ENCODE data around the gene CASP8AP2.
"Not testable (repeated sequence)": the region's sequence is repeated elsewhere in the genome, so short reads cannot be mapped to it uniquely, and the experiment has no call there.

Gene CASP8AP2

DNA sequence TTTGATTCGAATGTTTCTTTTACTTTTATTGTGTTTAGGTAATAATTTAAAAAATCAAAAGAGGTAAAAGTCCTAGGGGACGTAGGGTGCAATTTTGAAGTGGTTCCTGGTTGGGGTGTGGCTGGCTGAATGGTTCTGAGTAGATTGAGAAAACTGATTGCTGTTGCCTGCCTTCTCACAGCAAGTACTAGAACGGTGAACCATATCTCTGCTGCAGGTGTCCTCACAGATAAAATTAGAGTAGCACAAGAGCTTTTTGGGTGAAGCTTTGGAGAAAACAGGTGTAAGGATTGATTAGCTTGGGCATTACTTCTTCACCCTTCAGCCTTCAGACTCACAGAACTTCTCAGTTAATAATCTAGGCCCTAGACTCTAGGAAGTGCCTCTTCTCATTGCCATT is 44.8 kb downstream of the CASP8AP2 start:
- TF ChIP-seq, protein P1, sequence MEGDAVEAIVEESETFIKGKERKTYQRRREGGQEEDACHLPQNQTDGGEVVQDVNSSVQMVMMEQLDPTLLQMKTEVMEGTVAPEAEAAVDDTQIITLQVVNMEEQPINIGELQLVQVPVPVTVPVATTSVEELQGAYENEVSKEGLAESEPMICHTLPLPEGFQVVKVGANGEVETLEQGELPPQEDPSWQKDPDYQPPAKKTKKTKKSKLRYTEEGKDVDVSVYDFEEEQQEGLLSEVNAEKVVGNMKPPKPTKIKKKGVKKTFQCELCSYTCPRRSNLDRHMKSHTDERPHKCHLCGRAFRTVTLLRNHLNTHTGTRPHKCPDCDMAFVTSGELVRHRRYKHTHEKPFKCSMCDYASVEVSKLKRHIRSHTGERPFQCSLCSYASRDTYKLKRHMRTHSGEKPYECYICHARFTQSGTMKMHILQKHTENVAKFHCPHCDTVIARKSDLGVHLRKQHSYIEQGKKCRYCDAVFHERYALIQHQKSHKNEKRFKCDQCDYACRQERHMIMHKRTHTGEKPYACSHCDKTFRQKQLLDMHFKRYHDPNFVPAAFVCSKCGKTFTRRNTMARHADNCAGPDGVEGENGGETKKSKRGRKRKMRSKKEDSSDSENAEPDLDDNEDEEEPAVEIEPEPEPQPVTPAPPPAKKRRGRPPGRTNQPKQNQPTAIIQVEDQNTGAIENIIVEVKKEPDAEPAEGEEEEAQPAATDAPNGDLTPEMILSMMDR (conservative IDR thresholded peaks at IDR 0.05; ENCODE audit: control insufficient read depth, insufficient read depth, low read depth, low read length), result no peak
- DNase-seq (ENCODE audit: low read depth), result no peak
- no peak overlapping the region for H3K4me3 ChIP-seq (ENCODE audit: control insufficient read depth, low read depth, low read length)

DNA sequence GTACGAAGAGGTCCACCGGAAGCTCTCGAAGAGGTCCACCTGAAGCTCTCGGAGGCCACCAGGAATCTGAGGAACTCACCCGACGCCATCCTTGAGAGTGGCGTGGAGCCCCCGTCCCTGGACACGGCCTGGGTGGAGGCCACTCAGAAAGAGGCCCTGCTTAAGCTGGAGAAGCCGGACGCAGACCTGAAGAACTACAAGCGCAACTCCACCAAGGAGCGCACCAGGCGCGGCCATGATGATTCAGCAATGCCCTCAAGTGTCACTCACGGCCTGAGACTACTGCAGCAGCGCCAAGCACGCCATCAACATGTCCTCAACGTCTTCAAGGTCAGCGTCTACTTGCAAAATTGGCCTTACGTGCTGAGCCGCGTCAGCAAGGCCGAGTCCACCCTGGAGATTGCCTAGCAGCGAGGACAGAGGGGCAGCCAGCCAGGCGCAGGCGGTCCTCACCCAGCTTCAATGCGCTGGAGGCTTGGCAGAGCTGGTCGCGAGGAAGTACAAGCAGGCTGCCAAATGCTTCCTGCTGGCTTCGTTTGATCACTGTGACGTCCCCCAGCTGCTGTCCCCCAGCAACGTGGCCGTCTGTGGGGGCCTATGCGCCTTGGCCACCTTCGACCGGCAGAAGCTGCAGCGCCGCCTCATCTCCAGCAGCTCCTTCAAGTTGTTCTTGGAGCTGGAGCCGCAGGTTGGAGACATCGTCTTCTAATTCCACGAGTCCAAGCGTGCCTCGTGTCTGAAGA is 56.9 kb downstream of the CASP8AP2 start:
- TF ChIP-seq, protein P1 (conservative IDR thresholded peaks at IDR 0.05; ENCODE audit: control insufficient read depth, insufficient read depth, low read depth, low read length), result no peak
- DNase-seq (ENCODE audit: low read depth), result no peak
- no peak overlapping the region for H3K4me3 ChIP-seq (ENCODE audit: control insufficient read depth, low read depth, low read length)

DNA sequence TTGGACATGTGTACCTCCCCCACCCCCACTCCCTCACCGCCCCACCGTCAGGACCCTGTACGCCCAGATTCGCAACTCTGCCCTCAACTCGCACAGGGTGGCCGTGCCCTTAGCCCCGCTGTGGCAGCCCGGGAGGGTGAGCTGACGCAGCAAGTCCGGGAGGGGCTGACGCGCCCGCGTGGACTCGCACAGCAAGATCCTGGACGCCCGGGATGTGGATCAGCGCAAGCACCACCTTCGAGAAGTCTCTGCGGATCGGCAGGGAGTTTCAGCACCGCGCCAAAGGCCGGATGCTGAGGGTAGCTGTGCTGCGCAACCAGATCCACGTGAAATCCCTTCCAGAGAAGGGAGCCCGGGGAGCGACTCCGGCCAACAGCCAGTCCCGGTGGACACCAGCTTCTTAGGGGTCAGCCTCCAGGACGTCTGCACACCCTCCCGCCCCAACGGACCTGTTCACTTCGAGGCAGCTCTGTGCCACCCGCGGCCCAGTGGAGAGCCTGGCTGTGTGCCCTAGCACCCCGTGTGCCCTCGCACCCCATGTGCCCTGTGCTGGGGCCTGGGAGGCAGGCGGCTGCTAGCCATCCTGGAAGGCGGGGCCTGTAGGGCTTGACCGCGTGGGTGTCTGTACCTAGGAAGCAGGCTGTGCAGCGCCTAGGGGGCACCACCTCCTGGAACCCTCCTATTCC is 57.9 kb downstream of the CASP8AP2 start:
- DNase-seq (ENCODE audit: low read depth), result peak; percentile 6
- no peak overlapping the region for H3K4me3 ChIP-seq (ENCODE audit: control insufficient read depth, low read depth, low read length)
- TF ChIP-seq, protein P1 (conservative IDR thresholded peaks at IDR 0.05; ENCODE audit: control insufficient read depth, insufficient read depth, low read depth, low read length), result no peak

DNA sequence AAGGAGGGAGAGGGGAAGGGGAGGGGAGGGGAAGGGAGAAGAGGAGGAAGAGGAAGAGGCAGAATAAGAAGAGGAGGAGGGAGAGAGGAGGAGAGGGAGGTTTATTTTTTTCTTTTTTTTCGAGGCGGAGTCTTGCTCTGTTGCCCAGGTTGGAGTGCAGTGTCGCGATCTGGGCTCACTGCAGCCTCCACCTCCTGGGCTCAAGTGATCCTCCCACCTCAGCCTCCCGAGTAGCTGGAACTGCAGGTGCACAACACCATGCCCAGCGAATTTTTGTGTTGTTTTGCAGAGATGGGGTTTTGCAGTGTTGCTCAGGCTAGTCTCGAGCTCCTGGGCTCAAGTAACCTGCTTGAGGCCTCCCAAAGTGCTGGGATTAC is 58.4 kb downstream of the CASP8AP2 start:
- no peak for DNase-seq (ENCODE audit: low read depth)
- no peak overlapping the region for H3K4me3 ChIP-seq (ENCODE audit: control insufficient read depth, low read depth, low read length)
- TF ChIP-seq, protein P1 (conservative IDR thresholded peaks at IDR 0.05; ENCODE audit: control insufficient read depth, insufficient read depth, low read depth, low read length), result no peak

DNA sequence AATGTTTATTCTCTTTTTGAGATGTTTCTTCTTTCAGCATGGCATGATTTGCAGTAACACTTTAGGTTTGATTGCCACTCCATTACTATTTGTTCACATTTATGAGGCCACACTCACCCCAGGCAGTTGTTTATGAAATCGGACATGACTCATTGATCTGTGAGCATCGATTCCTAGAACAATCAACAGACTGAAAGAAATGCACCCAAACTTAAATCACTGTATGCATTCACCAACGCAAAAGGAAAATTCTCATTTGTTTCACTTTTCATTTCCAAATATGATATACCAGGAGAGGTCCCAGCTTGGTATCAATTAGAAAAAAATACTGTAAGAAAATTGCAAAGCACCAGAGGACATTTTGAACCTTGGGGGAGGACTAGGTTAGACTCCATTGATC is 59.2 kb downstream of the CASP8AP2 start:
- peak; percentile 15 for DNase-seq (ENCODE audit: low read depth)
- no peak overlapping the region for H3K4me3 ChIP-seq (ENCODE audit: control insufficient read depth, low read depth, low read length)
- TF ChIP-seq, protein P1 (conservative IDR thresholded peaks at IDR 0.05; ENCODE audit: control insufficient read depth, insufficient read depth, low read depth, low read length), result no peak

DNA sequence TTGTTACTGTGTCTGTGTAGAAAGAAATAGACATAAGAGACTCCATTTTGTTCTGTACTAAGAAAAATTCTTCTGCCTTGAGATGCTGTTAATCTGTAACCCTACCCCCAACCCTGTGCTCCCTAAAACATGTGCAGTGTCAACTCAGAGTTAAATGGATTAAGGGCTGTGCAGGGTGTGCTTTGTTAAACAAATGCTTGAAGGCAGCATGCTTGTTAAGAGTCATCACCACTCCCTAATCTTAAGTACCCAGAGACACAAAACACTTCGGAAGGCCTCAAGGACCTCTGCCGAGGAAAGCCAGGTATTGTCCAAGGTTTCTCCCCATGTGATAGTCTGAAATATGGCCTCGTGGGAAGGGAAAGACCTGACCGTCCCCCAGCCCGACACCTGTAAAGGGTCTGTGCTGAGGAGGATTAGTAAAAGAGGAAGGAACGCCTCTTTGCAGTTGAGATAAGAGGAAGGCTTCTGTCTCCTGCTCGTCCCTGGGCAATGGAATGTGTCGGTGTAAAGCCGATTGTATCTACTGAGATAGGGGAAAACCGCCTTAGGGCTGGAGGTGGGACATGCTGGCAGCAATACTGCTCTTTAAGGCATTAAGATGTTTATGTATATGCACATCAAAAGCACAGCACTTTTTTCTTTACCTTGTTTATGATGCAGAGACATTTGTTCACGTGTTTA is 61.3 kb downstream of the CASP8AP2 start:
- not testable (repeated sequence) for DNase-seq (ENCODE audit: low read depth); H3K4me3 ChIP-seq (ENCODE audit: control insufficient read depth, low read depth, low read length)

DNA sequence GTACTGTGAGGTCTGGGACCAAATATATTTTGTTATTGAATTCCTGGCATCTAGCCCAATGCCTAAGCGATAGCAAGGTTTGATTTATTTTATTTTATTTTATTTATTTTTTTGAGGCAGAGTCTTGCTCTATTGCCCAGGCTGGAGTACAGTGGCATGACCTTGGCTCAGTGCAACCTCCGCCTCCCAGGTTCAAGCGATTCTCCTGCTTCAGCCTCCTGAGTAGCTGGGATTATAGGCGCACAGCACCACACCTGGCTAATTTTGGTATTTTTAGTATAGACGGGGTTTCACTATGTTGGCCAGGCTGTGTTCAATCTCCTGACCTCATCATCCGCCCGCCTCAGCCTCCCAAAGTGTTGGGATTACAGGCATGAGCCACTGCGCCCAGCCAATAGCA is 62.9 kb downstream of the CASP8AP2 start:
- not testable (repeated sequence) for DNase-seq (ENCODE audit: low read depth); H3K4me3 ChIP-seq (ENCODE audit: control insufficient read depth, low read depth, low read length)

Measured in fibroblast of mammary gland (primary cell).